GM19238 (cell line): ENCODE data around the gene SIGLEC12.
"Not testable (repeated sequence)": the region's sequence is repeated elsewhere in the genome, so short reads cannot be mapped to it uniquely, and the experiment has no call there.

Source experiments
- DNase-seq: peaks from one replicate; pipeline ENCODE4 v3.0.0; 2011; ENCODE audit warnings: low spot score; ENCODE audit not compliant: insufficient read length

The SIGLEC12 gene

GRCh38 chr19:51460164-51460992 is 41.2 kb downstream of the SIGLEC12 start:
- DNase-seq: no peak

DNA sequence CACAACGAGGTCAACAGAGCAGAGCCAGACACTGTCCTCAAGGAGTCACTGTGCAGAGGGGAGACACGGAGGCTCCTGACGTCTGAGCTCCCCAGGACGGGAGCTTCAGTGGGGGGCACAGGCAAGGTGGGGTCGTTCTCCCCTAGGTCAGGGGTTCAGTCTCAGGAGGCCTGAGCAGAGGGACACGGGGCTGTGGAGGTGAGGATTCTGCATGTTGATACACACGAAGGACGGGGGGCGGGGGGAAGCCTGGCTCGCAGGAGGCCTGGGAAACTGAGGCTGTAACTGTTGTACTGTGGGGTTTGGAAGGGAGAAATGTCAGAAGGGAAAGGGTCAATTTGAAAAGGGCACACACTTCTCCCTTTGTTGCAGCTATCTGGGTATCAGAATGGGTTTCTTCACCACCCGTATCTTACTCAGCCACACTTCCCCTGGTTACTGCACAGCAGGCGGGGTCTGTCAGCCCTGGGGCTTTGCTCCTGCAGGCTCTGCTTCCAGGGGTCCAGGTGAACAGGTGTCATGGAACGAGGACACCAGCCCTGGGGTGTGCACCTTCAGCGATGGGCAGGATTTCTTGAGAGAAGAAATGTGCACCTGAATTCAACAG is 42.6 kb downstream of the SIGLEC12 start:
- DNase-seq: no peak

- DNase-seq: no peak
Measured at GRCh38 chr19:51458051-51458645, 43.5 kb downstream of the SIGLEC12 start, which contains the start of gene SIGLEC8. Gene SIGLEC8 (minus strand): TSS chr19:51458454. CDS start chr19:51458387, 67 bp downstream.

- DNase-seq: no peak
Measured at GRCh38 chr19:51457351-51458013, 44.1 kb downstream of the SIGLEC12 start.

DNA sequence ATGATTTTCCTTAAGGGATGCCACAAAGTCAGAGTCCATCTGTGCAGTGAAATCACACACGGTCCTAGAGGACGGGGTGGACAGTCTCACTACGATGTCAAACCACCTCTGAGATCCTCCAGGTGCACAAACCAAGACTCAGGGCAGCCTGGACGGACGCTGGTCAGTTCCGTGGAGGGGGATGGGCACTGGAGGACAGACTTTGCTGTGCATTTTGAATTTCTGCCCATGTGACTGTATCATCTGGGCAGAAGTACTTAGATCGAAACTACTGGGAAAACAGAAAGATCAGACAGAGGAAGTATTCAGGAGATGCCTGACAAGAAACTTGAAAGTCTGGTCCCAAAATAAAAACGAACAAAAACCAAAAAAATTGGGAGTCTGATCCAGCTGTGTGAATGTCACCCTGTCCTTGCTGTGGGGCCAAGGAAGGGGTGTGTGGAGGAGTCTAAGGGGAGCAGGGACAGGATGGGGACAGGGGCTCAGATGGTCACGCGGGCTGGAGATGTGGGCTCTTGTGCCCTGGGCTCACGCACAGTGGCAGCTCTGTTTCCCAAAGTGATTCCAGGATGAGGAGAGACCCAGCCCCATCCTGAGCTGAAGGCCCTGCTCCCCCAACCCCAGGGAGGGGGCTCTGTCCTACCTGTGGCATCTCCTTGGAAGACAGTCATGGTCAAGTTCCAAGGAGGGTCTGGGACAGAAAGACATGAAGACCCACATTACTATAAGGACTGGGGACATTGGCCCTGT is 44.9 kb downstream of the SIGLEC12 start:
- DNase-seq: no peak

DNA sequence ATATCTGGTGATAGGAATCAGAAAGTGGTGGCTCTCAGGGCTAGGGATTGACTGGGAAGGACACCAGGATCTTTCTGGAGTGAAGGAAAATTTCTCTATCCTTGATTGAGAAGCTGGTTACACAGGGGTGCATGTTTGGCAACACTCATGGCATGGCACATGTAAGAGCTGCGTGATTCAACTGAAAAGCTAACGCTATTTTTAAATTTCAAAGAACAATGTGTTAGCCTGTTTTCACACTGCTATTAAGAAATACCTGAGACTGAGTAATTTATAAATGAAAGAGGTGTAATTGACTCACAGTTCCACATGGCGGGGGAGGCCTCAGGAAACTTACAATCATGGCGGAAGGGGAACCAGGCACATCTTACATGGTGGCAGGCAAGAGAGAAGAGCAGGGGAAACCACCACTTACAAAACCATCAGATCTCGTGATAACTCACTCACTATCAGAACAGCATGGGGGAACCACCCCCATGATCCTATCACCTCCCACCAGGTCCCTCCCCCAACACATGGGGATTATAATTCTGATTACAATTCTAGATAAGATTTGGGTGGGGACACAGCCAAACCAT is 50.8 kb downstream of the SIGLEC12 start:
- no peak for DNase-seq

- no peak for DNase-seq
Measured at GRCh38 chr19:51448411-51449016, 53.1 kb downstream of the SIGLEC12 start.

DNA sequence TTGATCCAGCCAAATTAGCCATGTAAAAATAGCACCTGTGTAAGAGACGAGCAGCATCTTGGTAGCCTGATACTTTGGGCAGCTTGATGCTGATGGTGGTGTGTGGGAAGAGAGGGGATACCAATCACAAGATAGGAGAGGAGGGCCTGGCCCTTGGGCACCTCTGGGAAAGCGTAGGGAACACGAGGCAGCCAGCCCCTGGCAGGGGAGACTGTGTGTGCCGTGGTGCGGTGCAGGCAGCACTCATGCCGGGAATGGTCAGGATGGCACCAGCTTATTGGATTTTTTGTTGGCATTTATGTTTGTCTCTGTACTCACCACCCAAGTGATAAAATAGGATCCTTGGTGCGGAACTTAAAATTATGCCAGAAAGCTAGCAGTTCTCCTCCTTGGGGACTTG is 53.6 kb downstream of the SIGLEC12 start:
- no peak for DNase-seq

DNA sequence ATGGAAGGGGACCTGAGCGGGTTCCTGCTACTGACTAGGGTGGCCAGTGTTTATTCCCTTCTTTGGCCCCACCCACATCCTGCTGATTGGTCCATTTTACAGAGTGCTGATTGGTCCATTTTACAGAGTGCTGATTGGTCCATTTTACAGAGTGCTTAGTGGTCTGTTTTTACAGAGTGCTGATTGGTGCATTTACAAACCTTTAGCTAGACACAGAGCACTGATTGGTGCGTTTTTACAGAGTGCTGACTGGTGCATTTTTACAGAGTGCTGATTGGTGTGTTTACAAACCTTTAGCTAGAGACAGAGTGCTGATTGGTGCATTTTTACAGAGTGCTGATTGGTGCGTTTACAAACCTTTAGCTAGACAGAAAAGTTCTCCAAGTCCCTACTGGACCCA is 54.1 kb downstream of the SIGLEC12 start:
- DNase-seq: not testable (repeated sequence)

DNA sequence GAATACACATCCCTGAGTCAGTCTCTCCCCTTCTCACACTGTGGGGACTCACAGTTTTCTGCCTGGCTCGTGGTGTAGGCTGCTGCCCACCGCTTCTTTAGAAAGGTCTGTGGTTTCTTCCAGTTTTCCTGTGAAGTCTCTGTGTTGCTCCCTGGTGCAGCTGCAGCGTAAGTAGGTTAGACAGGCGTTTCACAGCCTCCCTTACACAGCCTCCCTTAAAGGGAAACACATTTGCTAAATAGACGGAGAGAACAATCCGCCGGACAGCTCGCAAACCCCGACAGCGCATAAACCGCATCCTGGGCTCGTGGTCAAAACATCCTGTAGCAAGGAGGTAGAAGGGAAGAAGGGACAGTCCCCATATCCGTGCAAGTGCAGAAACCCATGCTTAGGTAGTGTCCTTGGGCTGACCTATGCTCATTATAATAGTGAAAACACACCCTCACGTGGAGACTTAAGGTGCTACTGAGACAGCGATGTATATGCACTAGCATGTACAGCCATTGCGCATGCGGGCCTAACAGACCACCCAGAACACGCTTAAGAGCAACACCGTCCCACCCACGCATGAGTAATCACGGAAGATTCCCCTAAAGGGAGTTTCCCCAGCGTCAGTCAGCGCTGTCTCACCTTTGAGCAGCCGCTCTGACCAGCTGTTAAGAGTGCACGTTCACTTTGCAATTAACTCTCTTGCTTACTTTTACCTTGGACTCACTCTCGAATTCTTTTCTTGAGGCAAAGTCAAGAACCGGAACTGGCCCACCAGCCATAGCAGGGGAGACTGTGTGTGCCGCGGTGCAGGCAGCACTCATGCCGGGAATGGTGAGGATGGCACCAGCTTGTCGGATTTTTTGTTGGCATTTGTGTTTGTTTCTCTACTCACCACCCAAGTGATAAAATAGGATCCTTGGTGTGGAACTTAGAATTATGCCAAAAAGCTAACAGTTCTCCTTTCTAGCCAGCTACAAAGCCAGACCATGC is 59.9 kb downstream of the SIGLEC12 start:
- peak; percentile 55 for DNase-seq
